Osteocyte (in vitro differentiated cells): ENCODE results near the gene PTX4. TPM values are rescaled to one million over a fixed set of nuclear protein-coding genes. Genes with fewer than 3 reads are reported as not detected.

Experiments
- DNase-seq: peaks from one replicate; pipeline ENCODE4 v3.0.0; 2021; ENCODE audit warnings: mixed read lengths; ENCODE audit not compliant: unreplicated experiment; ENCODE audit errors: extremely low spot score
- H3K27ac Mint-ChIP-seq: one replicate; pipeline ENCODE4 v1.8.0; 2021; ENCODE audit warnings: mild to moderate bottlenecking, mixed read lengths; ENCODE audit not compliant: unreplicated experiment
- H3K27me3 Mint-ChIP-seq: one replicate; pipeline ENCODE4 v1.8.0; 2021; ENCODE audit warnings: mixed read lengths; ENCODE audit not compliant: unreplicated experiment
- H3K36me3 Mint-ChIP-seq: one replicate; pipeline ENCODE4 v1.8.0; 2021; ENCODE audit warnings: mixed read lengths; ENCODE audit not compliant: unreplicated experiment
- H3K4me1 Mint-ChIP-seq: one replicate; pipeline ENCODE4 v1.8.0; 2021; ENCODE audit warnings: mixed read lengths; ENCODE audit not compliant: unreplicated experiment
- H3K4me3 Mint-ChIP-seq: one replicate; pipeline ENCODE4 v1.8.0; 2021; ENCODE audit warnings: mild to moderate bottlenecking, moderate library complexity, mixed read lengths; ENCODE audit not compliant: unreplicated experiment
- H3K9me3 Mint-ChIP-seq: one replicate; pipeline ENCODE4 v1.8.0; 2021; ENCODE audit warnings: mixed read lengths; ENCODE audit not compliant: unreplicated experiment
- CTCF ChIP-seq: fragments of 200-600 bp; sonication (generic); IDR thresholded peaks from 2 replicates; pipeline ENCODE4 v1.5.0; 2021; ENCODE audit warnings: antibody characterized with exemption, mild to moderate bottlenecking, moderate library complexity
- total RNA-seq: library from RNA; stranded (reverse); gene quantifications from 2 replicates; pipeline ENCODE4 v1.2.1, GENCODE V29; 2021

The PTX4 gene
- total RNA-seq, 1 donor from 2014 or later: not detected

DNA sequence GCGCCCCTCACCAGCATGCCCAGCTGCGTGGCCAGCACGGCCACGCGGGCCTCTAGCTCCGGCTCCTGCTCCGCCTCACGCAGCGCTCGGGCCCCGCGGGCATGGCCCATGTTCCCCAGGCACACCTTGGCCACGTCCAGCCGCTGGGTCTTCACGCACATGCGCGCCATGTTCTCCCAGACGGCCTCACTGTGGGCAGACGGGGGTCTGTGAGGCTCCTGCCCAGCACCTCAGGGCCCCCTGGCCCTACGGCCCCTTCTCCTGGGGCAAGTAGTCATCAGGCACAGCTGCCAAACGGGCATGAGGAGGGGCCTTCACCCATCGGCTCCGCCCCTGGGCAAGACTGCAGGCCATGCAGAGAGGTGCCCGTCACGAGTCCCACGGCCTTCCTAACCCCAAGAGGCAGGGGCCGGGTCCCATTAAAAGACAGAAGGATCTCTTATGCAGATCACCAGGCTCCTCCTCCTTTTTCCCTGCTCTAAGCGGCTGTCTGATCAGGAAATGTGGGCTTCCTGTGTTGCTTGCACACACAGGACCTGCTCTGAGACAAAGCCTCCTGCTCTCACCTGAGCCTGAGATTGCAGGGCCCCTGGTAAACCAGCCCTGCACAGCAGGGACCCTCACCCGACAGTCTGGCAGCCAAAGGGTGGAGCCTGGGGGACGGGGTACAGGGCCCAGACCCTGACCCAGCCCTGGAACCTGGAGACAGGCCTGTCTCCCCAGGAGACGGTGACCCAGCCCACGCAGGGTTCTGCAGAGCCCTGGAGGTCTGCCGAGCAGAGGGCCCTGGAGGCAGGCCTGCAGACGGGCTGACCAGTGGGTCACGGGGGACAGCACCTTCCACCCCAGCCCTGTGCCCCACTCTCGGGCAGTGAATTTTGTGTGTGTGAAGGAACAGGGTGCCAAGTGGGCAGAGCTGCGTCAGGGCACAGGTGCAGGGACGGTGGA is 38.1 kb upstream of the PTX4 start:
- Mint-ChIP-seq H3K9me3 (no peaks in the 10 kb centered on the region), H3K4me3 (no peak overlapping the region), H3K36me3 (peaks cover 7% of the 10 kb centered on the region), H3K4me1 (peaks cover 24% of the 10 kb centered on the region), H3K27ac (no peak overlapping the region), H3K27me3 (no peaks in the 10 kb centered on the region)
- no peak for DNase-seq
- TF ChIP-seq CTCF: no peak

- DNase-seq: no peak
- no peak overlapping the region for H3K27ac Mint-ChIP-seq
- H3K9me3 Mint-ChIP-seq: no peaks in the 10 kb centered on the region
- H3K27me3 Mint-ChIP-seq: no peaks in the 10 kb centered on the region
- peaks cover 16% of the 10 kb centered on the region for H3K4me1 Mint-ChIP-seq
- peaks cover 7% of the 10 kb centered on the region for H3K36me3 Mint-ChIP-seq
- no peak overlapping the region for H3K4me3 Mint-ChIP-seq
- TF ChIP-seq CTCF: no peak
Observed at GRCh38 chr16:1525871-1526607, 37.3 kb upstream of the PTX4 start.

GRCh38 chr16:1524366-1524765 is 35.6 kb upstream of the PTX4 start:
- Mint-ChIP-seq H3K36me3 (peaks cover 11% of the 10 kb centered on the region), H3K4me3 (no peak overlapping the region), H3K27ac (no peak overlapping the region), H3K4me1 (peaks cover 4% of the 10 kb centered on the region), H3K27me3 (no peaks in the 10 kb centered on the region), H3K9me3 (no peaks in the 10 kb centered on the region)
- DNase-seq: no peak
- TF ChIP-seq CTCF: no peak

GRCh38 chr16:1523581-1524245 is 35.0 kb upstream of the PTX4 start:
- Mint-ChIP-seq H3K4me1 (peaks cover 4% of the 10 kb centered on the region), H3K27ac (no peak overlapping the region), H3K4me3 (no peak overlapping the region), H3K27me3 (no peaks in the 10 kb centered on the region), H3K36me3 (peaks cover 14% of the 10 kb centered on the region), H3K9me3 (no peaks in the 10 kb centered on the region)
- DNase-seq: no peak
- no peak for TF ChIP-seq CTCF
